Neural cell (in vitro differentiated cells): ENCODE measurements around the gene DCC.

Experiments
- EP300 ChIP-seq: fragments of 450-650 bp; conservative IDR thresholded peaks from 2 replicates; pipeline ENCODE4 v1.6.1; 2014; ENCODE audit warnings: antibody characterized with exemption, mild to moderate bottlenecking, moderate library complexity; ENCODE audit not compliant: poor library complexity, severe bottlenecking
- EZH2 ChIP-seq: fragments of 200-600, 300-800 bp; shearing (Covaris generic), sonication (generic); IDR thresholded peaks from 2 replicates; pipeline ENCODE4 v1.6.1; 2014; ENCODE audit warnings: antibody characterized with exemption, low read length, borderline replicate concordance, mild to moderate bottlenecking; ENCODE audit not compliant: insufficient read depth, poor library complexity, severe bottlenecking
- MXI1 ChIP-seq: fragments of 450-650 bp; conservative IDR thresholded peaks from 2 replicates; pipeline ENCODE4 v1.6.1; 2014; ENCODE audit warnings: antibody characterized with exemption, mild to moderate bottlenecking; ENCODE audit not compliant: poor library complexity, severe bottlenecking
- POLR2AphosphoS5 ChIP-seq: IDR thresholded peaks from 2 replicates; pipeline ENCODE4 v1.6.1; 2012
- TAF1 ChIP-seq: IDR thresholded peaks from 2 replicates; pipeline ENCODE4 v1.6.1; 2012; ENCODE audit warnings: low read depth
- TF ChIP-seq, protein P1 (sequence below): fragments of 450-650 bp; IDR thresholded peaks from 2 replicates; pipeline ENCODE4 v1.5.1; 2014; ENCODE audit warnings: antibody characterized with exemption, mild to moderate bottlenecking, moderate library complexity; ENCODE audit not compliant: poor library complexity, severe bottlenecking
- TF ChIP-seq, protein P2 (sequence below): IDR thresholded peaks from 2 replicates; pipeline ENCODE4 v1.6.1; 2012; ENCODE audit warnings: borderline replicate concordance

DNA sequence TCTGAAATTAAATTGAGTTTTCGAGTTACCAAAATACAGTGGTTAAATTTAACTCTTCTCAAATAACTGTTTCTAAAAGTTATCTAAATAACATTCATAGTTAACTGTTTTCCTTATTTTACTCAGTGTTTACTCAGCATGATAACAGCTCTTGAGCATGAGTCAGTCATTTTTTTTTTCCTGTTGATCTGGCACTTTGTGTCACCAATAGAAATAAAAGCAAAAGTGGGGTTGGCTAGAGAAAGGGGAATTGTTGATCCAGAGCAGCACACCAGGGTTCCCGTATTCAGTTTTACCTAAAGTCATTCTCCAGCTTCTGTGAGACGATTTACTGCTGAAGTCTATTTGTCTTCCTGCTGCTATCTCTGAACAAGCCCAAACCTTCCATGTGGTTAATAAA, 851.6 kb downstream of the DCC start:
- TF ChIP-seq, protein P1, sequence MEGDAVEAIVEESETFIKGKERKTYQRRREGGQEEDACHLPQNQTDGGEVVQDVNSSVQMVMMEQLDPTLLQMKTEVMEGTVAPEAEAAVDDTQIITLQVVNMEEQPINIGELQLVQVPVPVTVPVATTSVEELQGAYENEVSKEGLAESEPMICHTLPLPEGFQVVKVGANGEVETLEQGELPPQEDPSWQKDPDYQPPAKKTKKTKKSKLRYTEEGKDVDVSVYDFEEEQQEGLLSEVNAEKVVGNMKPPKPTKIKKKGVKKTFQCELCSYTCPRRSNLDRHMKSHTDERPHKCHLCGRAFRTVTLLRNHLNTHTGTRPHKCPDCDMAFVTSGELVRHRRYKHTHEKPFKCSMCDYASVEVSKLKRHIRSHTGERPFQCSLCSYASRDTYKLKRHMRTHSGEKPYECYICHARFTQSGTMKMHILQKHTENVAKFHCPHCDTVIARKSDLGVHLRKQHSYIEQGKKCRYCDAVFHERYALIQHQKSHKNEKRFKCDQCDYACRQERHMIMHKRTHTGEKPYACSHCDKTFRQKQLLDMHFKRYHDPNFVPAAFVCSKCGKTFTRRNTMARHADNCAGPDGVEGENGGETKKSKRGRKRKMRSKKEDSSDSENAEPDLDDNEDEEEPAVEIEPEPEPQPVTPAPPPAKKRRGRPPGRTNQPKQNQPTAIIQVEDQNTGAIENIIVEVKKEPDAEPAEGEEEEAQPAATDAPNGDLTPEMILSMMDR, result no peak
- TF ChIP-seq, protein P2, sequence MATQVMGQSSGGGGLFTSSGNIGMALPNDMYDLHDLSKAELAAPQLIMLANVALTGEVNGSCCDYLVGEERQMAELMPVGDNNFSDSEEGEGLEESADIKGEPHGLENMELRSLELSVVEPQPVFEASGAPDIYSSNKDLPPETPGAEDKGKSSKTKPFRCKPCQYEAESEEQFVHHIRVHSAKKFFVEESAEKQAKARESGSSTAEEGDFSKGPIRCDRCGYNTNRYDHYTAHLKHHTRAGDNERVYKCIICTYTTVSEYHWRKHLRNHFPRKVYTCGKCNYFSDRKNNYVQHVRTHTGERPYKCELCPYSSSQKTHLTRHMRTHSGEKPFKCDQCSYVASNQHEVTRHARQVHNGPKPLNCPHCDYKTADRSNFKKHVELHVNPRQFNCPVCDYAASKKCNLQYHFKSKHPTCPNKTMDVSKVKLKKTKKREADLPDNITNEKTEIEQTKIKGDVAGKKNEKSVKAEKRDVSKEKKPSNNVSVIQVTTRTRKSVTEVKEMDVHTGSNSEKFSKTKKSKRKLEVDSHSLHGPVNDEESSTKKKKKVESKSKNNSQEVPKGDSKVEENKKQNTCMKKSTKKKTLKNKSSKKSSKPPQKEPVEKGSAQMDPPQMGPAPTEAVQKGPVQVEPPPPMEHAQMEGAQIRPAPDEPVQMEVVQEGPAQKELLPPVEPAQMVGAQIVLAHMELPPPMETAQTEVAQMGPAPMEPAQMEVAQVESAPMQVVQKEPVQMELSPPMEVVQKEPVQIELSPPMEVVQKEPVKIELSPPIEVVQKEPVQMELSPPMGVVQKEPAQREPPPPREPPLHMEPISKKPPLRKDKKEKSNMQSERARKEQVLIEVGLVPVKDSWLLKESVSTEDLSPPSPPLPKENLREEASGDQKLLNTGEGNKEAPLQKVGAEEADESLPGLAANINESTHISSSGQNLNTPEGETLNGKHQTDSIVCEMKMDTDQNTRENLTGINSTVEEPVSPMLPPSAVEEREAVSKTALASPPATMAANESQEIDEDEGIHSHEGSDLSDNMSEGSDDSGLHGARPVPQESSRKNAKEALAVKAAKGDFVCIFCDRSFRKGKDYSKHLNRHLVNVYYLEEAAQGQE, result no peak
- TF ChIP-seq EP300, result no peak
- no peak for TF ChIP-seq MXI1
- TF ChIP-seq TAF1, result no peak
- TF ChIP-seq POLR2AphosphoS5, result no peak
- TF ChIP-seq EZH2, result no peak
